HG02938 (cell line): Measurements from ENCODE around the gene CCNQ.

ENCODE experiments used
- ATAC-seq: cut with Tn5 transposase; IDR thresholded peaks from one replicate; pipeline ENCODE4 v1.9.1; 2021; ENCODE audit warnings: mild to moderate bottlenecking, moderate library complexity; ENCODE audit not compliant: unreplicated experiment

Gene CCNQ

GRCh38 chrX:153578200-153578835, 20.6 kb downstream of the CCNQ start:
- ATAC-seq, result no peak

- ATAC-seq, result no peak
Observed at GRCh38 chrX:153576961-153577360, 22.0 kb downstream of the CCNQ start.

GRCh38 chrX:153576239-153576870, 22.6 kb downstream of the CCNQ start:
- no peak for ATAC-seq

- ATAC-seq, result no peak
Observed at GRCh38 chrX:153573984-153574383, 25.0 kb downstream of the CCNQ start.

GRCh38 chrX:153572601-153573000, 26.3 kb downstream of the CCNQ start:
- no peak for ATAC-seq

- ATAC-seq, result no peak
Observed at GRCh38 chrX:153571534-153571908, 27.4 kb downstream of the CCNQ start.

GRCh38 chrX:153569475-153569874, 29.5 kb downstream of the CCNQ start:
- no peak for ATAC-seq

- ATAC-seq, result no peak
Observed at GRCh38 chrX:153568451-153569011, 30.4 kb downstream of the CCNQ start.

- ATAC-seq, result no peak
Observed at GRCh38 chrX:153565996-153566580, 32.9 kb downstream of the CCNQ start.

- no peak for ATAC-seq
Observed at GRCh38 chrX:153564047-153564606, 34.8 kb downstream of the CCNQ start.

GRCh38 chrX:153562546-153562945, 36.4 kb downstream of the CCNQ start:
- no peak for ATAC-seq

- ATAC-seq, result no peak
Observed at GRCh38 chrX:153561337-153561736, 37.6 kb downstream of the CCNQ start.

GRCh38 chrX:153560466-153560865, 38.5 kb downstream of the CCNQ start:
- no peak for ATAC-seq

GRCh38 chrX:153560000-153560399, 38.9 kb downstream of the CCNQ start:
- ATAC-seq, result no peak

- ATAC-seq, result no peak
Observed at GRCh38 chrX:153557618-153558355, 41.2 kb downstream of the CCNQ start.

GRCh38 chrX:153556767-153557166, 42.2 kb downstream of the CCNQ start:
- ATAC-seq, result no peak

GRCh38 chrX:153554519-153555167, 44.3 kb downstream of the CCNQ start:
- no peak for ATAC-seq

- ATAC-seq, result no peak
Observed at GRCh38 chrX:153551135-153551534, 47.8 kb downstream of the CCNQ start.

- no peak for ATAC-seq
Observed at GRCh38 chrX:153549807-153550206, 49.1 kb downstream of the CCNQ start.

GRCh38 chrX:153549231-153549630, 49.7 kb downstream of the CCNQ start:
- no peak for ATAC-seq

- ATAC-seq, result no peak
Observed at GRCh38 chrX:153547195-153547594, 51.7 kb downstream of the CCNQ start.
